H9 (cell line): ENCODE measurements around the gene KCNMB2. TPM values are rescaled to one million over a fixed set of nuclear protein-coding genes. Genes with fewer than 3 reads are reported as not detected.

ENCODE experiments used
- DNase-seq: peaks from one replicate; pipeline ENCODE4 v3.0.0-alpha.2; 2017
- H2AFZ ChIP-seq: one replicate; pipeline ENCODE4 v1.6.1; 2013; ENCODE audit warnings: mild to moderate bottlenecking, low read length, control low read depth, moderate library complexity
- H2AK5ac ChIP-seq: 2 replicates; pipeline ENCODE4 v1.6.1; 2013; ENCODE audit warnings: low read length, control low read depth, mixed read lengths; ENCODE audit not compliant: insufficient read length
- H2BK120ac ChIP-seq: one replicate; pipeline ENCODE4 v1.6.1; 2013; ENCODE audit warnings: low read depth, mild to moderate bottlenecking, low read length, control low read depth, inconsistent platforms; ENCODE audit not compliant: poor library complexity, severe bottlenecking
- H2BK12ac ChIP-seq: 2 replicates; pipeline ENCODE4 v1.6.1; 2013; ENCODE audit warnings: low read length, control low read depth, mixed read lengths, low read depth; ENCODE audit not compliant: insufficient read length
- H2BK15ac ChIP-seq: 2 replicates; pipeline ENCODE4 v1.6.1; 2013; ENCODE audit warnings: low read depth, low read length, control low read depth
- H2BK20ac ChIP-seq: one replicate; pipeline ENCODE4 v1.6.1; 2013; ENCODE audit warnings: low read depth, mild to moderate bottlenecking, low read length, control low read depth, inconsistent platforms; ENCODE audit not compliant: poor library complexity, severe bottlenecking
- H2BK5ac ChIP-seq: 2 replicates; pipeline ENCODE4 v1.6.1; 2013; ENCODE audit warnings: low read length, control low read depth, mixed read lengths; ENCODE audit not compliant: insufficient read length
- H3K14ac ChIP-seq: 2 replicates; pipeline ENCODE4 v1.6.1; 2013; ENCODE audit warnings: low read length, control low read depth; ENCODE audit not compliant: insufficient read depth
- H3K18ac ChIP-seq: 2 replicates; pipeline ENCODE4 v1.6.1; 2013; ENCODE audit warnings: low read depth, mild to moderate bottlenecking, mixed read lengths, low read length, control low read depth; ENCODE audit not compliant: insufficient read length
- H3K23ac ChIP-seq: 2 replicates; pipeline ENCODE4 v1.6.1; 2013; ENCODE audit warnings: low read length, control low read depth, mixed read lengths, low read depth; ENCODE audit not compliant: insufficient read length
- H3K23me2 ChIP-seq: 2 replicates; pipeline ENCODE4 v1.6.1; 2013; ENCODE audit warnings: low read depth, mild to moderate bottlenecking, mixed read lengths, low read length, control low read depth; ENCODE audit not compliant: insufficient read length, poor library complexity, severe bottlenecking
- H3K27ac ChIP-seq: 2 replicates; pipeline ENCODE4 v1.5.1; 2013; ENCODE audit warnings: low read length, control low read depth, mixed read lengths, low read depth; ENCODE audit not compliant: insufficient read length
- H3K27me3 ChIP-seq: 2 replicates; pipeline ENCODE4 v1.6.1; 2013; ENCODE audit warnings: low read length, control low read depth, inconsistent platforms; ENCODE audit not compliant: insufficient read depth
- H3K4ac ChIP-seq: 2 replicates; pipeline ENCODE4 v1.6.1; 2013; ENCODE audit warnings: low read depth, mild to moderate bottlenecking, control low read depth, inconsistent platforms, low read length, moderate library complexity
- H3K4me1 ChIP-seq: 2 replicates; pipeline ENCODE4 v1.6.1; 2013; ENCODE audit warnings: low read length, control low read depth, inconsistent platforms; ENCODE audit not compliant: insufficient read depth
- H3K4me2 ChIP-seq: 2 replicates; pipeline ENCODE4 v1.6.1; 2013; ENCODE audit warnings: low read length, control low read depth, mixed read lengths; ENCODE audit not compliant: insufficient read length, insufficient read depth
- H3K56ac ChIP-seq: 2 replicates; pipeline ENCODE4 v1.6.1; 2013; ENCODE audit warnings: low read depth, mild to moderate bottlenecking, mixed read lengths, low read length, control low read depth; ENCODE audit not compliant: insufficient read length
- H3K79me1 ChIP-seq: 2 replicates; pipeline ENCODE4 v1.6.1; 2013; ENCODE audit warnings: low read depth, mild to moderate bottlenecking, moderate library complexity, low read length, control low read depth, inconsistent platforms; ENCODE audit not compliant: insufficient read depth, poor library complexity, severe bottlenecking
- H3K79me2 ChIP-seq: 2 replicates; pipeline ENCODE4 v1.6.1; 2013; ENCODE audit warnings: low read length, control low read depth, inconsistent platforms; ENCODE audit not compliant: insufficient read depth
- H3K9ac ChIP-seq: 2 replicates; pipeline ENCODE4 v1.6.1; 2013; ENCODE audit warnings: low read length, control low read depth, mixed read lengths; ENCODE audit not compliant: insufficient read length; ENCODE audit errors: extremely low read depth
- H3K9me3 ChIP-seq: one replicate; pipeline ENCODE4 v1.6.1; 2013; ENCODE audit warnings: low read depth, low read length, inconsistent platforms; ENCODE audit not compliant: control insufficient read depth
- H3T11ph ChIP-seq: one replicate; pipeline ENCODE4 v1.6.1; 2013; ENCODE audit warnings: mild to moderate bottlenecking, low read length, control low read depth, inconsistent platforms
- H4K20me1 ChIP-seq: one replicate; pipeline ENCODE4 v1.6.1; 2013; ENCODE audit not compliant: control insufficient read depth, insufficient read length, insufficient read depth
- H4K5ac ChIP-seq: 2 replicates; pipeline ENCODE4 v1.6.1; 2013; ENCODE audit warnings: low read depth, mild to moderate bottlenecking, mixed read lengths, low read length, control low read depth; ENCODE audit not compliant: insufficient read length
- H4K8ac ChIP-seq: replicated peaks from 2 replicates; pipeline ENCODE4 v1.6.1; 2013; ENCODE audit warnings: low read length, control low read depth, mixed read lengths, low read depth; ENCODE audit not compliant: insufficient read length
- H4K91ac ChIP-seq: 2 replicates; pipeline ENCODE4 v1.6.1; 2013; ENCODE audit warnings: low read depth, mild to moderate bottlenecking, moderate library complexity, mixed read lengths, low read length, control low read depth; ENCODE audit not compliant: insufficient read length
- H3K27ac Mint-ChIP-seq, 3 experiments: 2 replicates in 2 of 3; 3 replicates in 1 of 3; pipeline ENCODE4 v1.8.0; 2020 to 2021; ENCODE audit warnings: mixed read lengths in 3 of 3, mild to moderate bottlenecking in 1 of 3, moderate library complexity in 1 of 3
- H3K27me3 Mint-ChIP-seq: 2 replicates; pipeline ENCODE4 v1.8.0; 2021; ENCODE audit warnings: low read depth, mild to moderate bottlenecking, moderate library complexity, mixed read lengths
- H3K36me3 Mint-ChIP-seq, 3 experiments: 2 replicates in 2 of 3; 3 replicates in 1 of 3; pipeline ENCODE4 v1.8.0; 2020 to 2021; ENCODE audit warnings: low read depth in 3 of 3, mixed read lengths in 3 of 3; ENCODE audit not compliant: insufficient read depth in 1 of 3
- H3K4me1 Mint-ChIP-seq, 2 experiments: 2 replicates each; pipeline ENCODE4 v1.8.0; 2020; ENCODE audit warnings: mixed read lengths in 2 of 2
- H3K4me3 Mint-ChIP-seq, 2 experiments: 2 replicates in 1 of 2; 3 replicates in 1 of 2; pipeline ENCODE4 v1.8.0; 2020 to 2021; ENCODE audit warnings: mild to moderate bottlenecking in 2 of 2, mixed read lengths in 2 of 2, moderate library complexity in 1 of 2
- H3K9me3 Mint-ChIP-seq, 2 experiments: 2 replicates in 1 of 2; 3 replicates in 1 of 2; pipeline ENCODE4 v1.8.0; 2020; ENCODE audit warnings: mild to moderate bottlenecking in 2 of 2, mixed read lengths in 2 of 2, moderate library complexity in 1 of 2
- WGBS: extraction: QIAGEN DNeasy Blood & Tissue Kit; methylation state at CpG from one replicate; pipeline ENCODE4 v1.1.7; 2013; ENCODE audit warnings: missing lambda C conversion rate, low lambda C conversion rate, mixed read lengths; ENCODE audit not compliant: insufficient read length; ENCODE audit errors: extremely low coverage; 5-methylcytosine and 5-hydroxymethylcytosine counted together
- total RNA-seq: library from RNA; stranded (reverse); gene quantifications from 2 replicates; pipeline ENCODE4 v1.2.1, GENCODE V29; 2021
- TF ChIP-seq, protein P1 (sequence below): fragments of 200-600 bp; sonication (generic); conservative IDR thresholded peaks from 3 replicates; pipeline ENCODE4 v1.8.0; 2021; ENCODE audit warnings: antibody characterized with exemption, mild to moderate bottlenecking

The KCNMB2 gene
- total RNA-seq, 1 experiment from 2014 or later, result not detected

DNA sequence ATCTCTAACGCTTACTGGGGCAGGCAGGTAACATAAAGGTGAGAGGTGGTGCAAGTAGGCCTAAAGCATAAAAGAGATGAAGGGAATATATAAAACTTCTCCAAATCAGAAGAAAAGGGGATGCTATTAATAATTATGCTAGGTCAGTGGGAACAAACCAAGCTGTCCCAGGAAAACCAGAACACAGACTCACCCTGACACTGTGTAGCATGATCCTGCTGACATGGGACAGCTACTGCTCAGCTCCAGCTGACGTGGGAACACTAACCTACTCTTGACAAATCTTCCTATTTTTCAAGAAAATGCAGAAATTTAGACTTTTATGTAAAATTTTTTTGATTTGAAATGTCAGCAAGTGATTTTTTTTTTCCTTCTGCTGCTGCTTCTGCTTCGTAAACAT is 203.5 kb downstream of the KCNMB2 start:
- Histone ChIP-seq H3K14ac (no peak overlapping the region), H3K4me1 (no peaks in the 10 kb centered on the region), H2AK5ac (no peak overlapping the region), H4K91ac (no peak overlapping the region), H2BK15ac (no peak overlapping the region), H2BK20ac (no peak overlapping the region), H3K23ac (no peak overlapping the region), H3T11ph (no peak overlapping the region), H3K9me3 (no peaks in the 10 kb centered on the region), H2BK12ac (no peak overlapping the region), H2BK120ac (no peak overlapping the region), H3K23me2 (no peaks in the 10 kb centered on the region), H3K4ac (no peak overlapping the region), H4K8ac (no peak overlapping the region), H3K79me2 (no peaks in the 10 kb centered on the region), H3K27ac (no peak overlapping the region), H4K5ac (no peak overlapping the region), H4K20me1 (no peaks in the 10 kb centered on the region), H3K4me2 (no peak overlapping the region), H2BK5ac (no peak overlapping the region), H2AFZ (no peak overlapping the region), H3K18ac (no peak overlapping the region), H3K79me1 (no peaks in the 10 kb centered on the region), H3K27me3 (no peaks in the 10 kb centered on the region), H3K9ac (no peak overlapping the region), H3K56ac (no peak overlapping the region)
- Mint-ChIP-seq H3K4me3 (no peak overlapping the region), H3K27ac (no peak overlapping the region; a peak in 1 of 7 replicates), H3K4me1 (peaks cover 2 to 5% of the 10 kb centered on the region in 2 experiments; a peak in 2 of 4 replicates), H3K27me3 (no peaks in the 10 kb centered on the region), H3K9me3 (no peaks in the 10 kb centered on the region), H3K36me3 (peaks cover 0 to under 1% (median 0%) of the 10 kb centered on the region in 3 experiments; a peak in 2 of 7 replicates)
- TF ChIP-seq, protein P1, sequence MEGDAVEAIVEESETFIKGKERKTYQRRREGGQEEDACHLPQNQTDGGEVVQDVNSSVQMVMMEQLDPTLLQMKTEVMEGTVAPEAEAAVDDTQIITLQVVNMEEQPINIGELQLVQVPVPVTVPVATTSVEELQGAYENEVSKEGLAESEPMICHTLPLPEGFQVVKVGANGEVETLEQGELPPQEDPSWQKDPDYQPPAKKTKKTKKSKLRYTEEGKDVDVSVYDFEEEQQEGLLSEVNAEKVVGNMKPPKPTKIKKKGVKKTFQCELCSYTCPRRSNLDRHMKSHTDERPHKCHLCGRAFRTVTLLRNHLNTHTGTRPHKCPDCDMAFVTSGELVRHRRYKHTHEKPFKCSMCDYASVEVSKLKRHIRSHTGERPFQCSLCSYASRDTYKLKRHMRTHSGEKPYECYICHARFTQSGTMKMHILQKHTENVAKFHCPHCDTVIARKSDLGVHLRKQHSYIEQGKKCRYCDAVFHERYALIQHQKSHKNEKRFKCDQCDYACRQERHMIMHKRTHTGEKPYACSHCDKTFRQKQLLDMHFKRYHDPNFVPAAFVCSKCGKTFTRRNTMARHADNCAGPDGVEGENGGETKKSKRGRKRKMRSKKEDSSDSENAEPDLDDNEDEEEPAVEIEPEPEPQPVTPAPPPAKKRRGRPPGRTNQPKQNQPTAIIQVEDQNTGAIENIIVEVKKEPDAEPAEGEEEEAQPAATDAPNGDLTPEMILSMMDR, result no peak
- WGBS, result no CpG with 5 or more reads among the region's 3 CpGs
- DNase-seq, result no peak
